Activated T-cell treated with anti-CD3 and anti-CD28 coated beads for 1 hour (primary cell): Measurements from ENCODE around the gene STRADA.
A peak's percentile ranks its signal among the peaks of the same experiment; 100 is the strongest.

Source experiments
- DNase-seq: peaks from one replicate; pipeline ENCODE4 v3.0.0-alpha.2; 2020; ENCODE audit warnings: low read depth

STRADA gene, protein sequence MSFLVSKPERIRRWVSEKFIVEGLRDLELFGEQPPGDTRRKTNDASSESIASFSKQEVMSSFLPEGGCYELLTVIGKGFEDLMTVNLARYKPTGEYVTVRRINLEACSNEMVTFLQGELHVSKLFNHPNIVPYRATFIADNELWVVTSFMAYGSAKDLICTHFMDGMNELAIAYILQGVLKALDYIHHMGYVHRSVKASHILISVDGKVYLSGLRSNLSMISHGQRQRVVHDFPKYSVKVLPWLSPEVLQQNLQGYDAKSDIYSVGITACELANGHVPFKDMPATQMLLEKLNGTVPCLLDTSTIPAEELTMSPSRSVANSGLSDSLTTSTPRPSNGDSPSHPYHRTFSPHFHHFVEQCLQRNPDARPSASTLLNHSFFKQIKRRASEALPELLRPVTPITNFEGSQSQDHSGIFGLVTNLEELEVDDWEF

DNA sequence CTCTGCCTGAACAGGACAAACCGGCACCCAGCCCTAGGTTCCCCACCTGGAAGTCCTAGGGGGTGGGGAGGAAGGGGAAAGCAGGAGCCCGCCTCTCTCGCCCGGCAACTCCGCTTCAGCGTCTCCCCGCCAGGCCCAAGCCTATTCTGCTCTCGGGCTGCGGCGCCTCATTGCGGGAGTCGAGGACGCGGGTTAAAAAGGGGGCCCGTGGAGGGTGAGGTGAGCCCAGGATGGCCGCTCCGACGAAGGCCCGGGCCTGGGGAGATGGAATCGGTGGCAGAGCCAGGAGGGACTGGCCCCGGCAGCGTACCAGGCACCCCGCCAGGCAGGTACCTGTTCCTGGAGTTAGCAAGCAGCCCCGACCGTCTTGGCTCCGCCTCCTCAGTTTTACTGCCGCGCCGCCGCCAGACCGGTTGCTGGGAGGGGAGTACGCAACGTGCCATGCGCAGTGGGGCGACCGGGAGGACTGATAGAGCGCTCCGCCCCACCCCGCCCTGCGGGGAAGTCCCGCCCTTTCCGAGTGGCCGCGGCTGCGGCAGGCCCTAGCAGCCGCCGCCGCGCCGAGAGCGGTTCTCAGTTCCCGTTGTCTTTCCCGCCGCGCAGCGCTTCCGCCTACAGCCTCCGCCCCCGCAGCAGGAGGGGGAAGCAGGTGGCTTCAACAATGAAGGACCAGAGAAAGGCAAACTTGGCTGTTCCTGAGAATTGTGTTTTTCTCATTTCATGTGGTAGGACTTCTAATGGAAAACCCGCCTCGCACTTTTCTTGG is at the start of gene STRADA:
Gene STRADA (minus strand): TSS at position 392 of the 766 bp plus-strand sequence. CDS start 13,430 bp downstream, outside the sequence.
- peak; percentile 98 for DNase-seq

DNA sequence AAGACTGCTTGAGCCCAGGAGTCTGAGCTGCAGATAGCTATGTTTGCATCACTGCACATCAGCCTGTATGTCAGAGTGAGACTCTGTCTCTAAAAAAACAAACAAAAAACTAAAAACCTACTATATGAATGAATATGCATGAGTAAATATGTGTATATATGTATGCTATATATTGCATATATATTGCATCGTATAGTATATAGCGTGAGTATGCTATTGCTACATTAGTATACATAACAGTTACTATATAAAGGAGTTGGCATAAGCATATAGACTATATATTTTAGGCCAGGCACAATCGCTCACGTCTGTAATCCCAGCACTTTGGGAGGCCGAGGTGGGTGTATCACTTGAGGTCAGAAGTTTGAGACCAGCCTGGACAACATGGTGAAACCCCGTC is 48.5 kb upstream of the STRADA start:
- DNase-seq, result no peak

DNA sequence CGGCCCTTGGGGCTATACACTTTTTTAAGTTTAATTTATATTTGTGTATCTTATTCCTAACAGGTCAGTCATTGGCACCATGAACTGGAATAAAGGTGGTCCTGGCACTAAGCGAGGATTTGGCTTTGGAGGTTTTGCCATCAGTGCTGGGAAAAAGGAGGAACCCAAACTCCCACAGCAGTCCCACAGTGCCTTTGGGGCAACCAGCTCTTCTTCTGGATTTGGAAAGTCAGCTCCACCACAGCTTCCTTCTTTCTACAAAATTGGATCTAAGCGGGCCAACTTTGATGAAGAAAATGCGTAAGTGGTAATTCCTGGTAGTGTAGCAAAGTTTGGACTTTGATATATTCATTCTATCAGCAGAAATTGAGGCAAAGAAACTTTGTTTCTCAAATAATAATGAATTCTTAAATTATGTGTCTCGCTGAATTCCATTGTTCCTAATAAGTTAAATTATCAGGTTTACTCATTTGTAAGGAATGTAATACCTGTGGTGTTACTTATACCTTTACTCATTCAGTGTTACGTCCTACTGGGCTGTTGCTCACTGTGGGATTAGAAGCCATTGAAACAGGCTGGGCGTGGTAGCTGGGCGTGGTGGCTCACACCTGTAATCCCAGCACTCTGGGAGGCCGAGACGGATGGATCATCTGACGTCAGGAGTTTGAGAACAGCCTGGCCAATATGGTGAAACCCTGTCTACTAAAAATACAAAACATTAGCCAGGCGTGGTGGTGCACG is 45.5 kb upstream of the STRADA start:
- DNase-seq, result no peak

DNA sequence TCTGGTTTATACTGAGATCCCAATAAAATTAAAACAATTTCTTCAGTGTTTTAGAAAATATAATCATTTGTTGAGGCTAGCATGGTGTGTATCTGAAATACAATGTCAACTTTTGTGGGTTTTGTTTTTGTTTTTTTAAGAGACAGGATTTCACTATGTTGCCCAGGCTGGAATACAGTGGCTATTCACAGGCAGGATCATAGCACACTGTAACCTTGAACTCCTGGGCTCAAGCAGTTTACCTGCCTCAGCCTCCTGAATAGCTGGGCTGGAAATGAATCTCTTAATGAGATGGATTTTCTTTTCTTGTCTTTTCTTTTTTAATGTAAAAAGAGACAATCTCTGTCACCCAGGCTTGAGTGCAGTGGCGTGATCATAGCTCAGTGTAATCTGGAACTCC is 44.5 kb upstream of the STRADA start:
- no peak for DNase-seq

DNA sequence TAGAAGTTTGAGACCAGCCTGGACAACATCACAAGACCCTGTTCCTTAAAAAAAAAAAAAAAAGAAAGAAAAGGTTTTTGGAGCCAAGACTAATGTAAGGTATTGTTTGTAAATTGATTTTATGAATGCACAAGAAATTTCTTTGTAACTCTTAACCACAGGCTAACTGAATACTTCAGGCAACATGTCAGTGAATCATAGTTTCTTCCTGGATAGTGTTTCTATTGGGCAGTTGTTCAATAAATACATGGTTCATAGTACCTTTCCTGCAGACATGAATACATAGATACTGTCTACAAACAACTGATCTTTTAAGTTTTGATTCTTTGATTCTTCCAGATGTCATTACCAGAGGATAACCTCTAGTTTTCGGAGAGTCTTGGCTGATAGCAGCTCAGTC is 44.0 kb upstream of the STRADA start:
- DNase-seq, result no peak

DNA sequence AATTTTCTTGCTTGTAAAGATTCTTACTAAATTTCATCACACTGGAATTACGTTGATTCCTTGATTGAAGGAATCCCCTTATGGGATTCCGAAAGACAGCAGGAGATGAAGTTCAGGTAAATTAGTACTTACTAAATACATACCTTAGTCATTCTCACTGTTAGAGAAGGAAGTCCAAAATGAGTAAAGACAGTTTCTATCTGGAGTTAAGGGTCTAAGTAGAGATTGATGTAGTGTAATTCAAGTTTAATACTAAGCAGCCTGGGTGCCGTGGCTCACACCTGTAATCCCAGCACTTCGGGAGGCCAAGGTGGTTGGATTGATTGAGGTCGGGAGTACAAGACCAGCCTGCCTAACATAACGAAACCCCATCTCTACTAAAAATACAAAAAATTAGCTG is 41.9 kb upstream of the STRADA start:
- no peak for DNase-seq

DNA sequence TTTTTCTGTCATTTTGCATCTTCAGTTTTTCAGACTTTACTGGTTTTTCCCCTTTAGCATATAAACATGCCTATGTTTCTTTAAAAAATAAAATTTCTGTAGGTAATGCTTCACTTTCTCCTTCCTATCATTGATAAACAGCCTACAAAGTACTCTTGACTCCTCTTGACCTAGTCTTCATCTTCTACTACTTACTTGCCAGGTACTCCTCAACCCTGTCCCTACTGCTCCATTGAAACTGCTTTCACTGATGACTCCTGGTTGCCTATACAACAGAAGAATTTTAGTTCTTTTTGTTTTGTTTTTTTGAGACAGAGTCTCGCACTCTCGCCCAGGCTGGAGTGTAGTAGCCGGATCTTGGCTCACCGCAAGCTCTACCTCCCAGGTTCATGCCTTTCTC is 39.3 kb upstream of the STRADA start:
- no peak for DNase-seq

DNA sequence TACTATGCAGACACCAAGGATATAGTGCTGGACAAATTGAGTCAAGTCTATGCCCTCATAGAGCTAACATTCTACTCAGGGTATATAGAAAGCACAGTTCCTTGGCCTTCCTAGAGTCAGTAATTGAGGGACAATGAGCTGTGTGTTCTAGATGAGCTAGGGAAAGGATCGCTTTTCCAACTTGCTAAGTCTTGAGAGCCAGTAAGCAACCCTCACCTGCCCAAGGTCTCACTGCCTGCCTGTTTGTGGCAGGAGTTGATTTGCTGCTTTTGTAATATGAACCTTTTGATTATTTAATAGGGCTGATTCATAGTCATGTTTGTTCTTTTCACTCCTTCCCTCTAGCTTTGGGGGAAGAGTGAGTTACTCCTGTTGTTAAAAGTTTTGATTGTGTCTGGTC is 38.9 kb upstream of the STRADA start:
- no peak for DNase-seq

DNA sequence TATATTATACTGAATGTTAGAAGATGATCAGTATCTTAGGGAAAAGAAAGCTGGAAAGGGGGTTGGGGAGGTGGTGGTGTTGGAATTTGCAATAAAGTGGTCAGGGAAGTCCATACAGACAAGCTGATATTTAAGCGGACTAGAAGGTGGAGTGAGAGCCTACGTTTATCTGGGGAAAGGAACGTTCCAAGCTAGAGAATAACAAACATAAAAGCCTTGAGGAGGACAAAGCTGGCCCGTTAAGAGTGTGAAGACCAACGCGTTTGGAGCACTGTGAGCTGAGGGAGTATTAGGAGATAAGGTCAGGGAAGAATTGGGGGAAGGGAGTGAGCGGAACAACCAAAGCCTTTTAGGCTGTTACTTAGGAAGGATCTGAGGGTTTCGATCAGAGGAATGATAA is 33.8 kb upstream of the STRADA start:
- DNase-seq, result no peak

DNA sequence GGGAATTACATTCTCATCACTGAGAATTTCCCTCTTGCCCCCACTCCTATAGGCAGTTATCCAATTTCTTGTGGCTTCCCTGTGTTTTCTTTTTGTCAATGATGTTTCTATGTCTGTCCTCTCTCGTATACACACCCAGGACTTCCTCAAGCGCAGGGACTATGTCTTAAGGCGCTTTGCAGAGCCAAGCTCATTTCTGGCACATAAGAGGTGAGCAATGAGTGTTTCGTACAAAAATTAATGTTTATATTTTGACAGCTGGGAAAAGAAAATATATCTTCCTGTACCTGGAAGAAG is 33.3 kb upstream of the STRADA start:
- DNase-seq, result no peak

DNA sequence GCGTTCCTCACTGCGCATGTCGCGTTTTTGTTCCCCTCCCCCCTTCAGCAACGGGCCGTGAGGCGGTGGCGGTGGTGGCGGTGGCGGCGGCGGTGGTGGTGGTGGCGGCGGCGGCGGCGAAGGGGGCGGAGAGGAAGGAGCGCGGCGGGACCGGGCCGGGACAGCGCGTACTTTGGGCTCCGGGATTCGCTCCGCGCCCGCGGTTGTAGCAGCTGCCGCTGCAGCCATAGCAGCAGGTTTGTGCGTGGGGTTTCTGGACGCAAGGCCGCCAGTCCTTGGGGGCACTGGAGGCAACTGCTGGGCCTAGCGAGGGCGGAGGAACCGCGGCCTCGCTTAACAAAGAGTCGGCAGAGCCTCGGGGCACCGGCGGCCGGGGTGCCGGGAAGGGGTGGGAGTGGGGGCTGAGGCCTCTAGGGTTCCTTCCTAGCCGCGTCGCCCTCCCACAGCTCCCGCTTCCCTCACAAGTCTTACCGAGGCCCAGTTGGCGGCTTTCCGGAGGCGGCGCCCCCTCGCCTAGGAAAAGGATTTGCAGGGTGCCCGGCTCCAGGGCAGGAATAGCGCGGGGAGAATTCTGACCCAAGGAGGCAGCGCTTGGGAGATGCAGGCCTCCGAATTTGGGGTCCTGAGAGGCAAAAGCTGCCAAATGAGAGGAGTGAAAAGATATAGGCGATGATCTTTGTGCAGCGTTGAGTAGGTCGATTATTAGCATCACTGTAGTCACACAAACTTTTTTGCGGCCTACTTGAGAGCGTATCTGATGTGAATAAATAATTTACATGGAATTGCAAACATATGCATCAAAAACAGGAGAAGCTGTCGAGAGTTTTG is 32.8 kb upstream of the STRADA start, which contains the start of gene DDX42:
Gene DDX42 (plus strand): TSS at position 30 of the 828 bp plus-strand sequence. CDS start 12,880 bp downstream, outside the sequence.
- peak; percentile 82 for DNase-seq

DNA sequence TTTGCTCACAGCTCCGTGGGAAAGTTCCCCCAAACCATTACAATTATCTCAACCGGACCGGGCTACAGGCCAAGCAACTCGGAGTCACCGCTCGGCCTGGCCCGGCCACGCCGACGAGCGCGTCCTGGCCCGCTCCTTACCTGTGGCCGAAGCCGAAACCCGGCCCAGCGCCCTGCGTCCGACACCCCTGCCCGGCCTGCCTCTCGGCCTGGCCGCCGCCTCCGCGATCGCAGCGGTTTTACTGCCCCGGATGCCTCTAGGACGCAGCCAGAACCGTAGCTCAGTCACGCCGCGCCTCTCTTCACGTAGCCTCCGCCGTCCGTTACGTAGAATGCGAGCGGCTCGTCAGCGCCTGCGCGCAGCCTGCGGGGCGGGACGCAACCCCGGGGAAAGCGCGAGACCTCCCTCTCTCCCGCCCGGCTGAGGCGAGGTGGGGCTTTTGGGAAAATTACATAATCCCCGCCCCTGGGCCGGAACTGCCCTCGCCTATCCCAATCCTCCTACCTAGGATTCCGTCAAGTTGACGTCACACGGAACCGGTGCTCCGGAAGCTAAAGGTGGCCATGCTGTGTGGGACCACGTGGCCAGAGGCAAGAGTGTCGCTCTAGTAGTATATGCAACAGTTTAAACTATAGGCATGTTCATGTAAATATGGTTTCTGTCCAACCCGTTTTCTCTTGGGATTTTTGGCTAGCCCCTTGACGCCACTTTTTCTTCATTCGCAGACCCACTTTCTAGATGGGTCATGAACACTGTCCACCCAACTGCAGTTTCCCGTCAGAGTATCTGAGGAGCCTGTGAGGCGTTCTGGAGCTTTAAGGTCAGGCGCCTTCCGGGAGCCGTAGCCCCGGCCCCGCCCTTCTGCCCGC is 31.9 kb upstream of the STRADA start, which contains the start of gene CCDC47:
Gene CCDC47 (minus strand): TSS at position 326 of the 869 bp plus-strand sequence. CDS start 7,422 bp downstream, outside the sequence.
- peak; percentile 91 for DNase-seq

DNA sequence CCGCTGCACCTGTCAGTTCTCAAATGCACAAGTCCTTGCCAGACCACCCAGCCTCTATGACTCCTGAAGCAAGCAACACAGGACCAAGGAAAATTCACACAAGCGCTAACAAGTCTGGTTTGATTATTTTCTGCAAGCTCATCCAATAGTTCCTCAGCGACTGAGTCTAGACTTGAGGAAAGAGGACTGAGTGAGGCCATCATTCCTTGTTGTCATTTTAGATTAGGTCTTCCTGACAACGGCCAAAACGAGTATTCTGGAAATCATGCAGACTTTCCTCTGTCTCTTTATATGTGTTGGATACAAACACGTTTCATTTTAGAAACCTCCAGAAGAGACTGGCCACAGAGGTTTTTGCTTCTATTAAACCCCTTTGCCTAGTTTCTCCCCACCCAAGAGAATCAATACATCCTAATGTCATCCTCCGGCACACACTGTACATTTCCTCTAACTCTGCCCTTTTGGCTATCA is 31.2 kb upstream of the STRADA start:
- DNase-seq, result no peak

DNA sequence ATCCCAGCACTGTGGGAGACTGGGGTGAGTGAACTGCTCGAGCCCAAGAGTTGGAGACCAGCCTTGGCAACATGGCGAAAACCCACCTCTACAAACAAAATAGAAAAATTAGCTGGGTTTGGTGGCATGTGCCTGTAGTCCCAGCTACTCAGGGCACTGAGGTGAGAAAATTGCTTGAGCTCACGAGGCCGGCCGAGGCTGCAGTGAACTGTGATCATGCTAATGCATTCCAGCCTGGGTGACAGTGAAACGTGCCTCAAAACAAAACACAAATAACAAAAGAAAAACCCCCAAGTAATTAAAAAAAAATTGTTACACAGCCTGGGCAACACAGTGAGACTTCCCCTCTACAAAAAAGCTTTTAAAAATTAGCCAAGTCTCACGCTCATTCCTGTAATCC is 26.8 kb upstream of the STRADA start:
- DNase-seq, result no peak

DNA sequence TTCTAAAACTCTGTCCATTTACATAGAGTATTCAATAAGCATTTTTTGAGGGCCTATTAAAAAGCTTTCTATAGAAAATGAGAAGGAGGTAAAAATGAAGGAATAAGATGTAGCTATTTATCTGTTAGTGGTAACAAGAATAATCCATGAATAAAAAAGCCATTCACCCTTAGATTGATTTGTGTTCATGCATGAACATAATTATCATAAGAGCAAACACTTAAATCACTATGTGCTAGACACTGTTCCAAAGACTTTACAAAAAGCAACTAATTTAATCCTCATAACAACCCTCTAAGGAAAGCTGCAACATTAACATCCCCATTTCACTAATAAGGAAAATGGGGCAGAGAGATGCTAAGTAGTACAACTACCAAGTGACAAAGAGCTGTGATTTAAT is 25.2 kb upstream of the STRADA start:
- no peak for DNase-seq

DNA sequence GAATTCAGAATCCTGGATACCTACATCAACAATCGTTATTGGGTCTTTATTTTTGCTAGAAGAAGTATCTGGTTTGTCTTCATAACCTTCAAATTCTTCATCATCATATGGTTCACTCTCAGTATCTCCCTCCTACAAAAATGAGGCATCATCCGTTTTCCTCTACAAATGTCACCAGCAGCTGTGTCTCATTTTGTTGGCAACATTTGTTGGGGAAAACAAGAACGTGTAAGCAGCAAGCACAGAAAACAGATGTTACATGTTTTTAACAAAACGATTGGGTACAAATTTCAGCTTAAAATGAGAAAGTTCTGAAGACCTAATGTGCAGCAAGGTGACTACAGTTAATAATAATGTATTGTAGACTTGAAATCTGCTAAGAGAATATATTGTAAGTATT is 23.1 kb upstream of the STRADA start:
- DNase-seq, result no peak

DNA sequence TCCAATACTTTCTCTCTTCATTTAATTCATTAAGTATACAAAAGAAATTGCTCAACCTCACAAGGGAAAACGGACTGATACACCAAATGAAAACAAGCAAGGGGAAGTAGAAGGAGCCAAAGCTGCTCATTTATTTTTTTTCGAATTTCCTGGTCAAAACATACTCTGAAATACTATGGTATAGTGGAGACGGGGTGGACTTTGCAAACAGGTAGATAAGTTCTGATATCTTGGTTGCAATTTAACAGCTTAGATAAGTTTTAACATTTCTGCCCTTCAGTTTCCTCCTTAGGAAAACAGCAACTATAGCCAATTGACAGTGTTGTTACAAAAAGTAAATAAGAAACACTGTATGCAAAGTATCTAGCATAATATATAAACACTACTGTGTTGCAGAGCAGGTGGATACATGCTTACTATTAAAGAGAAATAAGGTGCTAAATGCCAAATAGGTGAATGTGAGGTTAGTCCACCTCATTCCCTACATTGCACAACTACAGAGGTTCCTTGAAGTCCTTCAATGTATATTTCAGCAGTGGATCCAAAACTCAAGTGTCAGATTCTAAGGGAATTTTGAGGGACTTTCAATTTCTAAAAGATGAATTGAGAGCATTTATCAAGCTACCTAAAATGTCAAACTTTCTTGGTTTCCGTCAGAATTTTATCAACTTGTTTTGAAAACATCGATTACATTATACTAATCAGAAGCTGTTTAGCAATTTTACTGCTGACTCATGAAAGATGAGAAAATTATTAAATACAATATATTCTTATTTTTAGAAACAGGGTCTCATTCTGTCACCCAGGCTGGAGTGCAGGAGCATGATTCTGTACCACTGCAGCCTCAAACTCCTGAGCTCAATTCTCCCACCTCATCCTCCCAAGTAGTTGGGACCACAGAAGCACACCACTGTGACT is 20.8 kb upstream of the STRADA start:
- no peak for DNase-seq

DNA sequence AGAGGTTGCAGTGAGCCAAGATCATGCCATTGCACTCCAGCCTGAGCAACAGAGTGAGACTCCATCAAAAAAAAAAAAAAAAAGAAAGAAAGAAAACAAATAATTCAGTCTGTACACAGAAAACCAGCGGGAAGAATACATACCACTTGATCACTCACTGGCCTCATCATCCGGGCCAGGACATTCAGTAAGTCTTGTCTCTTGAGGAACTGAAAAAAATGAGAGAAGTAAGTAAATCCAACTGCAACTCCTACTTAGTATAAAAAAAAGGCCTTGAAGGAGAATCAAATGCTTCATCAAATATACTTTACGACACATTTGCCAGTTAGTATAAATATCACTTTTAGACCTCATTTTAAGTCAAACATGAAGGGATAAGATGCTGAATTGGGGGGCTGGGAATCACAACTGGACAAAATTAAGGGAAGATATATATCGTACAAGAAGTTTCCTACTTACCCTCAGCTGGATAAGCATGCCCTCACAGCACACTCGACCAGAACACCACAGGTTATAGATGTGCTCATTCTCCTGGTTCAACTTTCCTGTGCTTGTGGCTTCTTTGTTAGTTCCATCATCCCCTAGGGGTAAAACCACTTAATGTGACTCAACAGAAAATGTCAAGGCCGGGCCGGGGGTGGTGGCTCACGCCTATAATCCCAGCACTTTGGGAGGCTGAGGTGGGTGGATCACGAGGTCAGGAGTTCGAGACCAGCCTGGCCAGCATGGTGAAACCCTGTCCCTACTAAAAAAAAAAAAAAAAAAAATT is 19.4 kb upstream of the STRADA start:
- no peak for DNase-seq

DNA sequence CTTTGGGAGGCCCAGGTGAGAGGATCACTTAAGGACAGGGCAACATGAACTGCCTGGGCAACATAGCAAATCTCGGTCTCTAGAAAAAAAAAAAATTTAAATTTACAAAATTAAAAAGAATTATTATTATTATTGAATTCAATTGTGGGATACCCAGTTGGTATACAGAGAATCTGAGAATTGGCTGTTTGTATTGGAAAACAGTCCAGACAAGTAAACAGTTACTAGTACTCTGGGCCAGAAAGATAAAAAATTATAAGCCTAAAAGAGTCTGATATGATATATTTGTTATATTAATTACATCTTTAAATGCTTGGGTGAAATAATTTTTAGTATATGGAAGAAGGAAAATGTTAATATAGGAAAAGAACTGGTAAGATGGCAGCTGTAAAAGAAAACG is 16.8 kb upstream of the STRADA start:
- no peak for DNase-seq
